Skeletal muscle satellite cell (primary cell): ENCODE results near the gene APOBEC3B.
"Not testable (repeated sequence)": the region's sequence is repeated elsewhere in the genome, so short reads cannot be mapped to it uniquely, and the experiment has no call there.

Source experiments
- H3K27me3 ChIP-seq: 2 replicates; pipeline ENCODE4 v1.7.0; 2013; ENCODE audit warnings: low read length; ENCODE audit not compliant: control insufficient read depth, insufficient read depth
- H3K36me3 ChIP-seq: 2 replicates; pipeline ENCODE4 v1.7.0; 2013; ENCODE audit warnings: mild to moderate bottlenecking, control low read depth, low read length; ENCODE audit not compliant: insufficient read depth
- H3K4me1 ChIP-seq: 2 replicates; pipeline ENCODE4 v1.7.0; 2013; ENCODE audit warnings: low read length; ENCODE audit not compliant: control insufficient read depth, insufficient read depth
- H3K4me2 ChIP-seq: 2 replicates; pipeline ENCODE4 v1.7.0; 2013; ENCODE audit warnings: mild to moderate bottlenecking, low read length
- H3K4me3 ChIP-seq: 2 replicates; pipeline ENCODE4 v1.7.0; 2013; ENCODE audit warnings: low read length
- H3K9ac ChIP-seq: 2 replicates; pipeline ENCODE4 v1.7.0; 2013; ENCODE audit warnings: mild to moderate bottlenecking, low read depth, low read length, moderate library complexity
- H3K9me3 ChIP-seq: replicated peaks from 2 replicates; pipeline ENCODE4 v1.7.0; 2013; ENCODE audit warnings: mild to moderate bottlenecking, control low read depth, low read length

APOBEC3B gene

GRCh38 chr22:38970551-38970950 lies 11.6 kb upstream of the APOBEC3B start:
- no peaks in the 10 kb centered on the region for H3K4me1 ChIP-seq
- H3K36me3 ChIP-seq = no peaks in the 10 kb centered on the region
- H3K4me2 ChIP-seq = no peak overlapping the region
- no peak overlapping the region for H3K4me3 ChIP-seq
- peaks cover 59% of the 10 kb centered on the region for H3K27me3 ChIP-seq
- H3K9me3 ChIP-seq = no peaks in the 10 kb centered on the region
- H3K9ac ChIP-seq = no peak overlapping the region

- Histone ChIP-seq H3K4me1 (no peaks in the 10 kb centered on the region), H3K9me3 (no peaks in the 10 kb centered on the region), H3K4me3 (no peak overlapping the region), H3K27me3 (peaks cover 52% of the 10 kb centered on the region), H3K9ac (no peak overlapping the region), H3K4me2 (no peak overlapping the region), H3K36me3 (no peaks in the 10 kb centered on the region)
Measured at GRCh38 chr22:38971202-38971601, 10.9 kb upstream of the APOBEC3B start.

GRCh38 chr22:38971791-38972190 lies 10.4 kb upstream of the APOBEC3B start:
- peaks cover 46% of the 10 kb centered on the region for H3K27me3 ChIP-seq
- H3K4me2 ChIP-seq = no peak overlapping the region
- no peaks in the 10 kb centered on the region for H3K9me3 ChIP-seq
- no peaks in the 10 kb centered on the region for H3K36me3 ChIP-seq
- no peaks in the 10 kb centered on the region for H3K4me1 ChIP-seq
- no peak overlapping the region for H3K4me3 ChIP-seq
- no peak overlapping the region for H3K9ac ChIP-seq

- peaks cover 40% of the 10 kb centered on the region for H3K27me3 ChIP-seq
- no peaks in the 10 kb centered on the region for H3K36me3 ChIP-seq
- no peak overlapping the region for H3K9ac ChIP-seq
- H3K4me3 ChIP-seq = no peak overlapping the region
- H3K4me2 ChIP-seq = no peak overlapping the region
- no peaks in the 10 kb centered on the region for H3K4me1 ChIP-seq
- H3K9me3 ChIP-seq = no peaks in the 10 kb centered on the region
Measured at GRCh38 chr22:38972558-38972957, 9.6 kb upstream of the APOBEC3B start.

GRCh38 chr22:38973289-38974169 lies 8.6 kb upstream of the APOBEC3B start:
- Histone ChIP-seq H3K9me3 (no peaks in the 10 kb centered on the region), H3K4me3 (no peak overlapping the region), H3K27me3 (peaks cover 31% of the 10 kb centered on the region), H3K36me3 (no peaks in the 10 kb centered on the region), H3K4me1 (no peaks in the 10 kb centered on the region), H3K4me2 (no peak overlapping the region), H3K9ac (no peak overlapping the region)

GRCh38 chr22:38974170-38974825 lies 7.8 kb upstream of the APOBEC3B start:
- H3K36me3 ChIP-seq = no peaks in the 10 kb centered on the region
- no peak overlapping the region for H3K9ac ChIP-seq
- no peaks in the 10 kb centered on the region for H3K4me1 ChIP-seq
- no peak overlapping the region for H3K4me2 ChIP-seq
- no peaks in the 10 kb centered on the region for H3K9me3 ChIP-seq
- peaks cover 26% of the 10 kb centered on the region for H3K27me3 ChIP-seq
- H3K4me3 ChIP-seq = no peak overlapping the region

GRCh38 chr22:38974826-38975175 lies 7.3 kb upstream of the APOBEC3B start:
- peaks cover 24% of the 10 kb centered on the region for H3K27me3 ChIP-seq
- no peak overlapping the region for H3K4me2 ChIP-seq
- H3K4me3 ChIP-seq = no peak overlapping the region
- no peaks in the 10 kb centered on the region for H3K9me3 ChIP-seq
- H3K36me3 ChIP-seq = no peaks in the 10 kb centered on the region
- no peaks in the 10 kb centered on the region for H3K4me1 ChIP-seq
- no peak overlapping the region for H3K9ac ChIP-seq

- Histone ChIP-seq H3K4me1 (peaks cover 11% of the 10 kb centered on the region), H3K27me3 (peaks cover 11% of the 10 kb centered on the region)
- H3K4me2 ChIP-seq, H3K9ac ChIP-seq, H3K9me3 ChIP-seq, H3K4me3 ChIP-seq, H3K36me3 ChIP-seq: not testable (repeated sequence)
Measured at GRCh38 chr22:38977289-38977688, 4.9 kb upstream of the APOBEC3B start.

- peaks cover 16% of the 10 kb centered on the region for H3K4me1 ChIP-seq
- not testable (repeated sequence) for H3K9ac ChIP-seq, H3K4me3 ChIP-seq, H3K9me3 ChIP-seq, H3K4me2 ChIP-seq, H3K27me3 ChIP-seq, H3K36me3 ChIP-seq
Measured at GRCh38 chr22:38980587-38980986, 1.6 kb upstream of the APOBEC3B start.

- peaks cover 16% of the 10 kb centered on the region for H3K4me1 ChIP-seq
- peaks cover 2% of the 10 kb centered on the region for H3K27me3 ChIP-seq
- H3K36me3 ChIP-seq = no peaks in the 10 kb centered on the region
- no peaks in the 10 kb centered on the region for H3K9me3 ChIP-seq
- H3K4me2 ChIP-seq = peak overlapping the region; percentile 81
- H3K9ac ChIP-seq = no peak overlapping the region
- H3K4me3 ChIP-seq = peak overlapping the region; percentile 66
Measured at GRCh38 chr22:38981005-38981991, 849 bp upstream of the APOBEC3B start.

GRCh38 chr22:38984224-38984623 lies 2.1 kb downstream of the APOBEC3B start:
- H3K9ac ChIP-seq = no peak overlapping the region
- H3K9me3 ChIP-seq = no peaks in the 10 kb centered on the region
- H3K27me3 ChIP-seq = peaks cover under 1% of the 10 kb centered on the region
- no peaks in the 10 kb centered on the region for H3K36me3 ChIP-seq
- H3K4me2 ChIP-seq = no peak overlapping the region
- H3K4me3 ChIP-seq = no peak overlapping the region
- peaks cover 16% of the 10 kb centered on the region for H3K4me1 ChIP-seq
